ENCODE results near the gene L1TD1. TPM values are rescaled to one million over a fixed set of nuclear protein-coding genes. Genes with fewer than 3 reads are reported as not detected.
"Not testable (repeated sequence)": the region's sequence is repeated elsewhere in the genome, so short reads cannot be mapped to it uniquely, and the experiment has no call there.

The L1TD1 gene
- under 0.01 TPM in 1 of 2 replicates, not detected in the other for total RNA-seq

- no peak for DNase-seq (ENCODE audit: low read depth)
Measured at GRCh38 chr1:62194651-62195544, at the start of gene L1TD1. L1TD1 (plus strand) TSS chr1:62194849; CDS start chr1:62206629, 11,780 bp downstream.

GRCh38 chr1:62159940-62160348 is 34.7 kb upstream of the L1TD1 start:
- no peak for DNase-seq (ENCODE audit: low read depth)

- no peak for DNase-seq (ENCODE audit: low read depth)
Measured at GRCh38 chr1:62161711-62162110, 32.9 kb upstream of the L1TD1 start.

GRCh38 chr1:62170380-62170779 is 24.3 kb upstream of the L1TD1 start:
- not testable (repeated sequence) for DNase-seq (ENCODE audit: low read depth)

DNA sequence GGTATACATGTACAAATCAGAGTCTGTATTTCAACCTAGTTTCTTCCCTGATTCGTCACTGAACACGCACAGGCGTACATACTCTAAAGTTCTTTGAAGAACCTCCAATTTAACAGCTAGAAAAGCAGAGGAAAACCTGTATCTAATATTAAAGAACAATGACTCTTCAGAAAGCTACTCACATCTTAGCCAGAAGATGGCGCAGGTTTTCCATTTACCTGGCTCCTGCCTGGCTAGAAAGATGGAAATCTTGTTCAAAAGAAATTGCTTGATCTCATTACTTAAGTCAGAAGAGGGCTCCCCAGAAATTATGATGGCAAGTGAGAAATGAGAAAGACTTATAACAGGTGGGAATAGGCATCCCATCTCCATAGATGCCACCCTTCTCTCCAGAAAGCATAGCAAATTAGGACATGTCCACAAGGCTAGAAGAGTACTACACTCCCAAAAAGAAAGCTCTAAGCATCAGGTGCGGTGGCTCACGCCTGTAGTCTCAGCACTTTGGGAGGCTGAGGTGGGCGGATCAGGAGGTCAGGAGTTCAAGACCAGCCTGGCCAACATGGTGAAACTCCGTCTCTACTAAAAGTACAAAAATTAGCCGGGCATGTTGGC is 19.0 kb upstream of the L1TD1 start:
- peak; percentile 51 for DNase-seq (ENCODE audit: low read depth)

DNA sequence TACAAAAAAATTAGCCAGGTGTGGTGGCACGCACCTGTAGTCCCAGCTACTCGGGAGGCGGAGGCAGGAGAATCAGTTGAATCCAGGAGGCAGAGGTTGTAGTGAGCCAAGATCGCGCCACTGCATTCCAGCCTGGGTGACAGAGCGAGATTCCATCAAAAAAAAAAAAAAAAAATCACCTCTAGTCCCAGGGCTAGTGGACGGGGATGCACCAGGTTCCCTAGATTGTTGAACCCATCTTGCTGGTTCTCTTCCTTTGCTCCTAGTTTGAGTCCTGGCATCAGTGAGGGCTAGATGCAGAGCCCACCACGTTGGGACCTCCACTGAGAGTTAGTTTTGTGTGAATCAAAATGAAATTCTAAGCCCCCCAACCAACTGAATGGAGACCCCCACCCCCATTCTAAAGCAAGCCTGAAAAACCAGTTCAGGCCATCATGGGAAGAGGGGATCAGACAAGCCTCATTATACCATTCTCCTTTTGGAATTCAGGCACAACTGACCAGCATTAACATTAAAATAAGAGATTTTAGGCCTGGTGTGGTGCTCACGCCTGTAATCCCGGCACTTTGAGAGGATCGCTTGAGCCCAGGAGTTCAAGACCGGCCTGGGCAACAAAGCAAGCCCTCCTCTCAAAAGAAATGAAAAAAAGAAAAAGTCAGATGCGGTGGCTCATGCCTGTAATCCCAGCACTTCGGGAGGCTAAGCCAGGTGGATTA is 17.9 kb upstream of the L1TD1 start:
- no peak for DNase-seq (ENCODE audit: low read depth)

- DNase-seq (ENCODE audit: low read depth), result no peak
Measured at GRCh38 chr1:62177621-62178020, 17.0 kb upstream of the L1TD1 start.

- DNase-seq (ENCODE audit: low read depth), result no peak
Measured at GRCh38 chr1:62178372-62178771, 16.3 kb upstream of the L1TD1 start.

GRCh38 chr1:62180054-62180453 is 14.6 kb upstream of the L1TD1 start:
- not testable (repeated sequence) for DNase-seq (ENCODE audit: low read depth)

DNA sequence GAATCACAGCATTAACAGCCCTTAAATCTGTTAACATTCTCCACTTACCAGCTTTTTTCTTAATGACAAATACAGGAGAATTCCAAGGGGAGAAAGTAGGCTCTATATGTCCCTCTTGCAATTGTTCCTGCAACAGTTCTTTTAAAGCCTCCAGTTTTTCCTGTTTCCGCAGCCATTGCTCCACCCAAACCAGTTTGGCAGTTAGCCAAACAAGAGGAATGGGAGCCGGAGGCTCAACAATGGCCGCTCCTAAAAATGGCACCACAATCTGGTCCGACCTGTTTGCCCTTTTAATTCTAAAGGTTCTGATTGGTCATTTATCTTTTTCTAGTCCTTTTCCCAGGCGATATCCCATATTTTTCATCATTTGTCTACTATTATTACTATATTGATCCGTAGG is 14.0 kb upstream of the L1TD1 start:
- no peak for DNase-seq (ENCODE audit: low read depth)

GRCh38 chr1:62181532-62181931 is 13.1 kb upstream of the L1TD1 start:
- no peak for DNase-seq (ENCODE audit: low read depth)

GRCh38 chr1:62182157-62182556 is 12.5 kb upstream of the L1TD1 start:
- not testable (repeated sequence) for DNase-seq (ENCODE audit: low read depth)

- DNase-seq (ENCODE audit: low read depth), result not testable (repeated sequence)
Measured at GRCh38 chr1:62183164-62184020, 11.3 kb upstream of the L1TD1 start.

DNA sequence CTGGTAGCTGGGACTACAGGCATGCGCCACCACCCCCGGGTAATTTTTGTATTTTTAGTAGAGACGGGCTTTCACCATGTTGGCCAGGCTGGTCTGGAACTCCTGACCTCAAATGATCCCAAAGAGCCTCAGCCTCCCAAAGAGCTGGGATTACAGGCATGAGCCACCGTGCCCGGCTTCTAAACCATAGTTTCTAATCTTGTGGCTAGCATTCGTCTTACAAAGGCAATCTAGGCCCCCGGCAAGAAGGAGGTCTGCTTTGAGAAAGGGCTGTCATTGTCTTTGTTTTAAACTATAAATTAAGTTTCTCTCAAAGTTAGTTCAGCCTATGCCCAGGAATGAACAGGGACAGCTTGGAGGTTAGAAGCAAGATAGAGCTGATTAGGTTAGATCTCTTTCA is 10.3 kb upstream of the L1TD1 start:
- DNase-seq (ENCODE audit: low read depth), result no peak

- not testable (repeated sequence) for DNase-seq (ENCODE audit: low read depth)
Measured at GRCh38 chr1:62185233-62185632, 9.4 kb upstream of the L1TD1 start.

- no peak for DNase-seq (ENCODE audit: low read depth)
Measured at GRCh38 chr1:62185677-62186076, 9.0 kb upstream of the L1TD1 start.

- no peak for DNase-seq (ENCODE audit: low read depth)
Measured at GRCh38 chr1:62187548-62187947, 7.1 kb upstream of the L1TD1 start.

GRCh38 chr1:62188111-62188510 is 6.5 kb upstream of the L1TD1 start:
- DNase-seq (ENCODE audit: low read depth), result no peak

- no peak for DNase-seq (ENCODE audit: low read depth)
Measured at GRCh38 chr1:62196086-62196690, 1.5 kb downstream of the L1TD1 start.

DNA sequence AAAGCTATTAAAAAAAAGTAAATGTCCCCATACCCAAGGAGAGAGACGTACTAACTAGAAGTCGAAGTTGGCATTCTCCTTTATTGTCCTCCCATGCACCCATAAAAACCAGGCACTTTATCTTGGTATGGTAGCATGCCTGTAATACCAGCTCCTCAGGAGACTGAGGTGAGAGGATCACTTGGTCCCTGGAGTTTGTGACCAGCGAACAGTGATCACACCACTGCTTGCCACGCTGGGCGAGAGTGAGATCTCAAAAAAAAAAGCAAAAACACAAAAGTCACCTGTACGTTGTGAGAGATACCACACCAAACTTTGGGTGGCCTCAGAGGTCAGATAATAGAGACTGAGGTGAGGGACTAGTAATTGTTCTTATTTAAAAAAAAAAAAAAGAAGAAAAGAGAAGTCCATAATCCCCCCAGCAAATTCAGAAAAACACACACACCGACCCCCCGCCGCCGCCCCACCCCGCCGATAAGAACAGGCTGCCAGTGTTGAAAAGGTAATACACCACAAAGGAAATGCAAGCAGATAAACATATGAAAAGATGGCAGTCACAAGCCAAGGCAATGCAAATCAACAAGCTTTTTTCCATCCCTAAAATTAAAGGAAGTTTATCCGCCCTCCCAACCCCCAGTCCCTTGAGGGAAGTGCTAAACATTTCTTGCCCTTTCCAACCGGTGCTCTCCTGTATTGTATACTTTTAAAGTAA is 3.6 kb downstream of the L1TD1 start:
- no peak for DNase-seq (ENCODE audit: low read depth)

DNA sequence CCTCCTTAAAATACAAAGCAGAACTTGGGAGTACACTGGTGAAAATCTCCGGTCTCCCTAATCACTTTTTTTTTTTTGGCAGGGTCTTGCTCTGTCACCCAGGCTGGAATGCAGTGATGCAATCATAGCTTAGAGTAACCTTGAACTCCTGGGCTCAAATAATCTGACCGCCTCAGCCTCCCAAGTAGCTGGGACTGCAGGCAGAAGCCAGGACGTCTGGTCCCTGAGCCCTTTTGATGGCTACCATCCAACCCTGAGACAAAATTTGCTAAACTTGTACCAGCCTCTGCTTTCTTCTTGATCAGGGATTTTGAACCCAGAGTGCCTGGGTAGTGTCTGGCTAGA is 4.1 kb downstream of the L1TD1 start:
- peak; percentile 23 for DNase-seq (ENCODE audit: low read depth)
